GM18517 (cell line): ENCODE results near the gene TLE2.
"Not testable (repeated sequence)": the region's sequence is repeated elsewhere in the genome, so short reads cannot be mapped to it uniquely, and the experiment has no call there.

Experiments
- ATAC-seq: cut with Tn5 transposase; IDR thresholded peaks from one replicate; pipeline ENCODE4 v1.9.1; 2021; ENCODE audit warnings: mild to moderate bottlenecking, moderate library complexity; ENCODE audit not compliant: unreplicated experiment

The TLE2 gene

DNA sequence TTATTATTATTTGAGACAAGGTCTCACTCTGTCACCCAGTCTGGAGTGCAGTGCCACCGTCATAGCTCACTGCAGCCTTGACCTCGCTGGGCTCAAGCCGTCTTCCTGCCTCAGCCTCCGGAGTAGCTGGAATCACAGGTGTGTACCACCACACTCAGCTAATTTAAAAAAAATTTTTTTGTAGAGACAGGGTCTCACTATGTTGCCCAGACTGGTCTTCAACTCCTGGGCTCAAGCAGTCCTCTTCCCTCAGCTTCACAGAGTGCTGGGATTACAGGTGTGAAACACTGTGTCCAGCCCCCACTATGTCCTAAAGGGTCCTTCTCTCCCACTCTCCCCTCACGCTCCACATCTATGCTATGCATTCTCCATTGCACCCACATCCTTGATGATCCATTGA is 9.1 kb upstream of the TLE2 start:
- ATAC-seq: no peak

DNA sequence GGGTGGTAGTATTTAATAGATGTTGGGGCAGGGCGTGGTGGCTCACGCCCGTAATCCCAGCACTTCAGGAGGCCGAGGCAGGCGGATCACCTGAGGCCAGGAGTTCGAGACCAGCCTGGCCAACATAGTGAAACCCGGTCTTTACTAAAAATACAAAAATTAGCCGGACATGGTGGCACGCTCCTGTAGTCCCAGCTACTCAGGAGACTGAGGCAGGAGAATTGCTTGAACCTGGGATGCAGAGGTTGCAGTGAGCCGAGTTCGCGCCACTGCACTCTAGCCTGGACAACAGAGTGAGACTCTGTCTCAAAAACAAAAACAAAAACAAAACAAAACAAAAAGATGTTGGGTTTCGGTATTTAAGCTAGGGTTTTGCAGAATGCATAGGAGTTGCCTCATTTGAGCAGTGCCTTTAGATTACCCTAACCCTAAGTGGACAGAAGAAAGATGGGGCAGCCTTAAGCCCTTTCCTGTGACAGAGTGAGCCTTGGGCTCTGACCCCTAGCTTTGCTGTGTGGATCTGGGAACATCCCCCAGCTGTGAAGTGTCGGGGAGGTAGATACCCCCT is 8.0 kb upstream of the TLE2 start:
- ATAC-seq: not testable (repeated sequence)

DNA sequence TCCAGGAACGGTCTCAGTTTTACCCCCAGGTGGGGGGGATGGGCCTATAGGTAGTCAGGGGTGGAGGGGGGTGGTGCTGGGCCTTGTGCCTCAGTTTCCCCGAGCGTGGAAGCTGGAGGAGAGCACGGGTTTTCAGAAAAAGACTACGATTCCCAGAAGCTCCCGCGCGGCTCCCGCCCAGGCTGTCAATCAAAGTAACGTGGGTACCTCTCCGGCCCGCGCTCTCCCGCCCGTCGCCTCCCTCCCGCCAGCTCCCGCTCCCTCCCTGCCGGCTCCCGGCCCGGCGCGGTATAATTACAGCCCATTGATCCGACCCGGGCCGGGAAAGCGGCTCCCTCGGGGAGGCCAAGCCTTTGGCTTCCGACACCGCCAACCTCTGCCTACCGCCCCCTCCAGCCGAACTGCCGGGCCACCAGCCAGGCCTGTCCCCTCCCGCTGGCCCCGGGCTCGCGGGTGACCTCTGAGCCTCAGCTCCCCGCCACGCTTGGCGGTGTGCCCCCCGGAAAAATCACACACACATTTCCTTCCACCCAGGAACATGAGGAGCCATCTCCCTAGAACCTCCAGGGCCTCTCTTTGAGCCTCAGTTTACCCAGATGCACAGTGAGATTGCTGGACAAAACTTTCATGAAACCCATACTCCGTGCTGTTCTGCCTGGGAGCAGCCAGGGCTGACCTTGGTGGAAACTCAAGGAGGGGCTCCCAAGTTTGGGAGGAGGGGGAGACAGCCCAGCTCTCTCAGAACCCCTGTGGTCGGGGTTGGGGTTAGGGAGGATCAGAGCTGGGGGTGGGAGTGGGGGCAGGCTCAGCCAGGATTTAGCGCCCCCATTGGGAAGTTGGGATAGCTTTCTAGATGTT is 7.3 kb upstream of the TLE2 start:
- ATAC-seq: no peak

DNA sequence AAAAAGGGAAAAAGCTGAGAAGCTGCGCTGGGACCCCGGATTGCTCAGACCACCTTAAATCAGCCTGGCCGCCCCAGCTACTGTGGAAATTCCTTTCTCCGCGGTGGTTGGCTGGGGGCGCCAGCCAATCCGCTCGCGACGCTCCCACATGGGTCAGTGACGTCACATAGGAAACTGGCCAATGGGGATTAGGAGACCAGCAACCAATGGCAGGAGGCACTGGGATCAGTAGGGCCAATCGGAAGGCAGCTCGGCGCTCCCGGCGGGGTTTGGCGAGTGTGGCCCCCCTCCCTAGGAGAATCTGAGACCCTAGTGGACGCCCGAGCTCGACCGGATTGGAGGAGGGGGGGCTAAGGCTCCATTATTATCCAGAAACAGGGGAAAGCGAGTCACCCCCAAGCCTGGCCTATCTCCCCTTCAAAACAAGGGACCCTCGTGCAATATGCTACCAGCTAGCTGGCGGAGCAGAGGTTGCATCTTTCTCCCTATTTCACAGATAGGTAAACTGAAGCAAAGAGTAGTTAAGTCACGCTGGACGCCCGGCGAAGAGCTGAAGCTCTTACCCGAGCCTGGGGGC is 6.5 kb upstream of the TLE2 start:
- no peak for ATAC-seq

DNA sequence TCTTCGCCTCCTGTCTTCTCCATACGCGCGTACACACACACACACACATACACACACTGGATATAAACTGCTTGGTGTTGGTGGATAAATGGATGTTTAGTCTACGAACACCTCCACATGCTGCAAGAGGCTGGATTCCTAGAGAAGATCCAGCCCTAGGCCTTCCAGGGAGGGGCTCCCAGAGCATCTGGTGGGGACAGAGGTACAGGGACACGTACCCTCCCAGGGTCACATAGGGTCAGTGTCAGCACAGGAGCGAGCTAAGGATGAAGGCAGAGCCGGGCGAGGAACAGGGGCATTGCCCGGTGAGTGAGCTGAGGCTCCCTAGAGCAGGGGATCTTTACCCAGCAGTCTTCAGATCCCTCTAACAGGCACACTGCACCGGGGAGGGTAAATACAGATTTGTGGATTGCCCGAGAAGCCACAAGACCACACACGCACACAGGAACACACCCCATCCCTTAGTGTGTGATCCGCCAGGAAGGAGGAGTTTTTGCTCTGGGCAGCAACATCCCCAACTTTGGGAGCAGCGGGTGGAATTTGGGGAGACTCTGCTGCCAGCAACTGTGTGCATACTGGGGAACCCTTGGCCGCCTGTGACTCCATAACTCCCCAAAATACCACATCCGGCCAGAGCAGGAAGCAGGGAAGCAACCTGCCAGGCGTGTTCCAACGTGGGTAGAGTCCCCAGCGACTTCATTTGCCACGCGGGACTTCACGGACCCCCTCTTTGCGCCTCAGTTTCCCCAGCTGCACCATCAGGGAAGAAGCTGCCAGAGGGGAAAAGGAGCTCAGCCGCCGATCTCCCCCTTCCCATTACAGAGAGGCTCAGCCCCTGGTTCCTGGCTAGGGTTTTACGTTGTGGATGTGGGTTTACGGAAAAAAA is 5.8 kb upstream of the TLE2 start:
- ATAC-seq: no peak

DNA sequence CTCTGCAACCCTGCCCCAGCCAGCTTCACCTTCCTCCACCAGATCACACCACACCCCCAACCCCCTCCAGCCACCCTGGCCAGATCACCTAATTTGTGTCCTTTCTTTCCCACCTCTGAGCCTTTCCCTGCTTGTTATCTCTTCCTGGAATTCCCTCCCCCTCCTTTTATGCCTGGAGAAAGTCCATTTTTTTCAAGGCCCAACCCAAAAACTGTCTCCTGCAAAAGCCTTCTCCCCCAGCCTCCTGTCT is 5.3 kb upstream of the TLE2 start:
- ATAC-seq: no peak

DNA sequence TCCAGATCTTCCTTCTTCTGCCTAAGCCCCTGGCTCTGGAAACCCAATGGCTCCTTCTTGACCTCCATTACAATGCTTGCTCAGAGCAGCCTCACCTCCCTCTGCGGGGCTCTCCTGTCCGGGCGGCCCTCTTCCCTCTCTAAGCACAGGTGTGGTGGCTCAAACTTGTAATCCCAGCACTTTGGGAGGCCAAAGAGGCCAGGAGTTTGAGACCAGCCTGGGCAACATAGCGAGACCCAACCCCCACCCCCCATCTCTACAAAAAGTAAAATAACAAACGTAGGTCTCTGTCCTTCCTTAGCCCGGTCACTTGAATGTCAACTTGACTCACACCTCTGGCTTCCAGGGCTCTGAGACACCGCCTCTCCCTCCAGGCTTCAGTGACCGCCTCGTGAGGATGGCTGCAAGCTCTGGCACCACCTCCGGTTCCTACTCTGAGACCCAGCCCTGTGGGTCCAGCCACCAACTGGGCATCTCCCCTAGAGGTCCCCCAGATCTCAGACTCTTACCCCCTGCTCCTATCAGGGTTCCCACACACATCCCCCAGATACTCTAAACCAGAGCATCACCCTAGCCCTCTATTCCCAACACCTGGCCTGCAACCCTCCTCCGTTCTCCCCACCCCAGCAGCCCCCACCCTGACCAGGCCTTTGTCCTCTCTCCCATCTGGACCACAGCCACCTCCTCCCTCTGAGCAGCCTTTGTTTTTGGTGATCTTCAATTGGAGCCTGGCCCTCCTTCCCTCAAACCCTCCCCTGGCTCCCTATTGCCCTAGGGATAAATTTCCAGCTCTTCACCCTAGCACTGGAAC is 4.7 kb upstream of the TLE2 start:
- no peak for ATAC-seq

- no peak for ATAC-seq
Observed at GRCh38 chr19:3031607-3031867, 2.5 kb upstream of the TLE2 start.

- ATAC-seq: no peak
Observed at GRCh38 chr19:3028305-3029064, 595 bp downstream of the TLE2 start.

- ATAC-seq: no peak
Observed at GRCh38 chr19:3027981-3028304, 1.1 kb downstream of the TLE2 start.

DNA sequence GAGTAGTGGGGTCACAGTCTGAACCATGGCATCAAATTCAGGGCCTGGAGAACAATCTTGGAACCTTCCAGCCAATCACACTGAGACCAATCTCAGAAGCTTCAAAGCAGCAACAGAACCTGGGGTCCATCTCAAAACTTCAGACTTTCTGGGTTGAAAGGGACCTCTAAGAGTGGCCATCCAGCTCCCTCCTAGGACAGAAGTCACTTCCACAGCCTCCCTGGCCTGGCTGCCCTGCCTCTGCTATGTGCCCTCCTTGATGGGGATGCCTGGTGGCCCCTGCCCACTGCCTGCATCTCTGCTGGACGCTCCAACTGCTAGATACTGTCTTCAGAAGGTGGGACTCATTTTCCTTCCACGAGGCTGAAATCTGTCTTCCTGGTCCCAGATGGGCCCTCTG is 1.8 kb downstream of the TLE2 start:
- no peak for ATAC-seq

DNA sequence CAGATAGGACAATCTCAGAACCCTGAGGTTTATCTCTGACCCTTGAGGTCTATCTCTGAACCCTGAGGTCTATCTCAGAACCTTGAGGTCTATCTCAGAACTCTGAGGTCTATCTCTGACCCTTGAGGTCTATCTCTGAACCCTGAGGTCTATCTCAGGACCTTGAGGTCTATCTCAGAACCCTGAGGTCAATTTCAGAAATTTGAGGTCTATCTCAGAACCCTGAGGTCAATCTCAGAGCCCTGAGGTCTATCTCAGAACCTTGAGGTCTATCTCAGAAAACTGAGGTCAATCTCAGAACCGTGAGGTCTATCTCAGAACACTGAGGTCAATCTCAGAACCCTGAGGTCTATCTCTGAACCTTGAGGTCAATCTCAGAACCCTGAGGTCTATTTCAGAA is 2.3 kb downstream of the TLE2 start:
- no peak for ATAC-seq

DNA sequence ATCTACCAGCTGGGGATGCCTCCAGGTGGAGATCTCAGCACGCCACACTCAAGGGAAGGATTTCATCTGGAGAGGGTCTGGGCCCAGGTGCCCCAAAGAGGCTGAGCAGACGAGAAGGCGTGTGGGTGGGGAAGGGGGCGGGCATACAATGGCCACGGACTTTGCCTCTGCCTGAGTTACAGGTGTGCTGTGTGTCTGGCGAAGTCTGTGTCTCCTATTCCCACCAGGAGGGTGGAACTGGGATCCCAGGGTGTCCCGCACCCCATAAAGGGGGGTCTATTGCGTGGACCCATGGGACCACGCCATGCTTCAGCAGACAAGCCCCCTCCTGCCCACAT is 3.6 kb downstream of the TLE2 start:
- no peak for ATAC-seq

DNA sequence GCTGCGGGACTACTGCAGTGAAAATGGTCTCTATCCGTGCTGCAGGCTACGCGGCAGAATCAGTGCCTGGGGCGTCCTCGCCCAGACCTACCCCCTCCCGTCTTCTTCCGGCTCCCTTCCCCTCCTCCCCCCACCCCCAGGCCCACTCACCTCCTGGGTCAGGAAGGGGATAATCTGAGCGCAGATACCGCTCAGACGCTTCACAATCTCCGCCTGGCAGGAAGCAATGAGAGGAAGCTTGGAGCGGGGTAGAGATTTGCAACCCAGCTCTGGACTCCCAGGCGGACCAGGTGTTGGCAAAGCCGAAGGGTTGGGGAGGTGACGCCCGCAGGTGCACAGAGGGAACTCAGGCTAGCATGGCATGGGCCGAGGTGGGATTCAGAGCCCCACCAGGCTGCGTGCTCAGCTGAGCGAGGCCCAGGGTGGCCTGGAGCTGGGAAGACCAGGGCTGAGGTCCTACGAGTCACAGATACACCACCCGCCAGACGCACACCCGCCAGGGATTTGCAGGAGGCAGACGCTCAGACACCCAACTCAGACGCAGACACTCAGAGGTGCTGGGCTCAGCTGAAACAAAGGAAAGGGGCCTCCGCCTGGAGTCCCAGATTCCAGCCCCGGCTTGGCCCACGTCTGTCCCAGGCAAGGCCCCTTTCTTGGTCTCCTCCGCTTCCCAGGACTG is 4.1 kb downstream of the TLE2 start:
- no peak for ATAC-seq

DNA sequence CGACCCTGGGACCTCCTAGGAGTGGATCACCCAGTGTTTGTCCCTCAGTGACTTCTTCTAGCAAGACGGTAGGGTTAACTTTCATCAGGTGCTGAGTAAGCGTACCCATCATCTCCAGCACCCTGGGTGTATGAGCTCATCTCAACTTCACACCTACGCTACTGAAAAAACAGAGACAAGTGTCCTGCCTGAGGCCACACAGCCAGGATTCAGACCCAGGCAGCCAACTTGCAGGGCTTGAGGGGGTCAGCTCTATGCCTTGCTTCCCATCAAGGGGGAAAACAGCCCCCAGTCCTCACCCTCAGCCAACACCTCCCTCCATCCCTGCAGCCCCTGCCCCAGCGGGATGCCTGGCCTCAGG is 4.6 kb downstream of the TLE2 start:
- ATAC-seq: no peak

DNA sequence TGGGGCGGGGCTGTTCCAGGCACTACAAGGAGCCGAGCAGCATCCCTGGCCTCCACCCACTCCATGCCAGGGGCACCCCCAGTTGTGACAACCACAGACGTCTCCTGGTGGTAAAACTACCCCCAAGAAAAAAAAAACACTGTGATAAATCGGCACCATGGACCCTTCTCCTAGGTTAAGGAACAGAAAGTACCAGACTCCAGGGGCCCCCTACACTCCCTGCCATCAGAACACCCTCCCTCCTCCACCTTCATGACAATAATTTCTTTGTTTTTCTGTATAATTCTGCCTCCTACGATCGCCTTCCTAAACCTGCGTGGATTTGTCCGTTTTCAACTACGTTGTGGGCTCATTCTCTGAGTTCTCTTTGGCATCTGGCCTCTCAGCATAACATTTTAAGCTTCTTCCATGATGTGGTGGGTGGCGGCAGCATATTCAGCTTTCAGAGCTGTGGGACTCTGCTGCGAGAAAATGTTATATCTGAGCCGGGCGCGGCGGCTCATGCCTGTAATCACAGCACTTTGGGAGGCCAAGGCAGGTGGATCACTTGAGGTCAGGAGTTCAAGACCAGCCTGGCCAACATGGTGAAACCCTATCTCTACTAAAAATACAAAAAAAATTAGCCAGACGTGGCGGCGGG is 8.6 kb downstream of the TLE2 start:
- no peak for ATAC-seq

DNA sequence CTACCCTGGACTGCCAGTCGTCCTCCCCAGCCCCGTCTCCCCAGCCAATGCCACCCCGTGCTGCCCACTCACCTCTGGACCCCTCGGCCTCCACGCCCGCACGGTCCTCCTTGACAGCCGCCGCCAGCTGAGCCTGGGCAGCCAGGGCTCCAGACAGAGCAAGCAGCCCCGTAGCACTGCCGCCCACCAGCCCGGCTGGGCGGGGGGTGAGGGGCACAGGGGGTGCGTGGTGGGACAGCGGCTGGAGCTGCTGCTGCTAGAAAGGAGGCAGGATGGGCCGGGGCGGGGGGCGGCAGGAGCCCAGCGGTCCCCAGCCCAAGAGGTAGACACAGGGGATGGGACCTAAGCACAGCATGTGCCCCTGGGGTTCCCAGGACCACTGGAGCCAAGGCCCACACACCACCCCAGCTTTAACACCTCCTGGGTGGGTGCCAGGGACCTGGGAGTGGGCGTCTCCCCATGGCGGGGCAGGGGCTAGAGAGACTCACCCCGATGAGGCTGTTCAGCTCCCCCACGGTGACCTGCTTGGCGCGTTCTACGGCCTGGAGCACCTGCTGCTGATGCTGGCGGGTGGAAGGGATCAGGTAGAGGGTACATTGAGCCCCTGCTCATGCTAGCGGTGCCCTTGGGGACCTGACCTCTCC is 9.7 kb downstream of the TLE2 start:
- no peak for ATAC-seq

- ATAC-seq: no peak
Observed at GRCh38 chr19:3017923-3018322, 11.2 kb downstream of the TLE2 start.
